Measurements from ENCODE around the gene BAIAP2. TPM values are rescaled to one million over a fixed set of nuclear protein-coding genes. Genes with fewer than 3 reads are reported as not detected.

Gene BAIAP2
- total and polyA plus RNA-seq, 10 of the 15 experiments (the other 5 are each of a cell fraction or from before 2014, with no cell fraction given) = 0.15 to 1.2 (median 0.46) TPM; not detected in 2

DNA sequence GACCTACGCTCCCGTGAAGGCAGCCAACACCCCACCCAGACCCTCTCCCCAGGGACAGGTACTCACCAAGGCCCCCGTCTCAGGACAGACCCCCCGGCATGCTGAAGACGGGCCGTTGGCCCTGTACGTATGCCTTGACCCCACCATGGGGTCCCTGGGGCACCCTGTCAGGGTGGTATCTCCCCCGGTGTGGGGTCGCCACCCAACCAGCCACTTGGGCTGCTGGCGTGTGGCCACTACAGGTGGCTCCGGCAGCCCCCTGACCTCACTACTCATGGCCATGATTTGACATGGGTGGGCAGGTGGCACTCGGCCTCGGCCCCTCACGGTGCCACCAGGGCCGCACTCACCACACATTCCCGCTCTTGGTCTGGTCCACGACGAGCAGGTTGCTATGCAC is 89.4 kb downstream of the BAIAP2 start:
- 47% methylated on average over 12 of the region's 18 CpGs for WGBS (ENCODE audit: insufficient coverage, insufficient replicate concordance, low lambda C conversion rate, missing lambda C conversion rate)

More for the DNA sequence above, 89.4 kb downstream of the BAIAP2 start:
- ChIA-PET POLR2A (no interaction called here), SMC1A (ENCODE audit: uncharacterized antibody, unreplicated experiment) (no interaction called here), RAD21 (ENCODE audit: unreplicated experiment) (no interaction called here), CTCF (no interaction called here)
- Histone ChIP-seq H3K27me3 (replicated peaks in 1 of 2; ENCODE audit: control insufficient read depth in 2 of 2, insufficient read depth in 2 of 2, low read length in 1 of 2) (no peaks in the 10 kb centered on the region), H3K4me2 (ENCODE audit: control insufficient read depth, insufficient read depth) (no peak overlapping the region), H3K9ac (ENCODE audit: control insufficient read depth, insufficient read depth, low read length) (no peak overlapping the region), H4K20me1 (ENCODE audit: control insufficient read depth, insufficient read depth) (no peaks in the 10 kb centered on the region), H2AFZ (ENCODE audit: control insufficient read depth, low read depth, low read length) (no peak overlapping the region), H3K36me3 (ENCODE audit: control insufficient read depth in 2 of 2, insufficient read depth in 2 of 2, low read length in 1 of 2) (no peaks in the 10 kb centered on the region), H3K79me2 (ENCODE audit: control insufficient read depth, insufficient read depth, low read length) (no peaks in the 10 kb centered on the region), H3K27ac (ENCODE audit: control insufficient read depth, insufficient read depth) (no peak overlapping the region), H3K4me1 (ENCODE audit: control insufficient read depth, insufficient read depth, low read length) (no peaks in the 10 kb centered on the region), H3K9me3 (replicated peaks; ENCODE audit: control insufficient read depth, insufficient read depth, low read length) (no peaks in the 10 kb centered on the region), H3K4me3 (no peak overlapping the region)
- in situ Hi-C loops (cut with MboI) = no loop called here
- BruUV-seq (replicated peaks) = no TSS peak
- FAIRE-seq = no peak
- ATAC-seq = no peak
- TF ChIP-seq SPI1 (IDR thresholded peaks at IDR 0.05; ENCODE audit: borderline replicate concordance, insufficient read depth, low read depth, low read length) (no peak), MEF2B (IDR thresholded peaks at IDR 0.05; ENCODE audit: partially characterized antibody, poor library complexity, severe bottlenecking) (no peak), BCL11A (IDR thresholded peaks at IDR 0.05; ENCODE audit: low read depth, low read length) (no peak), TAF1 (IDR thresholded peaks at IDR 0.05; ENCODE audit: borderline replicate concordance, low read depth, low read length) (no peak), CHD4 (IDR thresholded peaks at IDR 0.05) (no peak), KLF5 (IDR thresholded peaks at IDR 0.05; ENCODE audit: partially characterized antibody) (no peak)
- TF ChIP-seq, protein P1, sequence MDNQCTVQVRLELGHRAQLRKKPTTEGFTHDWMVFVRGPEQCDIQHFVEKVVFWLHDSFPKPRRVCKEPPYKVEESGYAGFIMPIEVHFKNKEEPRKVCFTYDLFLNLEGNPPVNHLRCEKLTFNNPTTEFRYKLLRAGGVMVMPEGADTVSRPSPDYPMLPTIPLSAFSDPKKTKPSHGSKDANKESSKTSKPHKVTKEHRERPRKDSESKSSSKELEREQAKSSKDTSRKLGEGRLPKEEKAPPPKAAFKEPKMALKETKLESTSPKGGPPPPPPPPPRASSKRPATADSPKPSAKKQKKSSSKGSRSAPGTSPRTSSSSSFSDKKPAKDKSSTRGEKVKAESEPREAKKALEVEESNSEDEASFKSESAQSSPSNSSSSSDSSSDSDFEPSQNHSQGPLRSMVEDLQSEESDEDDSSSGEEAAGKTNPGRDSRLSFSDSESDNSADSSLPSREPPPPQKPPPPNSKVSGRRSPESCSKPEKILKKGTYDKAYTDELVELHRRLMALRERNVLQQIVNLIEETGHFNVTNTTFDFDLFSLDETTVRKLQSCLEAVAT (IDR thresholded peaks at IDR 0.05) = no peak
- TF ChIP-seq, protein P2, sequence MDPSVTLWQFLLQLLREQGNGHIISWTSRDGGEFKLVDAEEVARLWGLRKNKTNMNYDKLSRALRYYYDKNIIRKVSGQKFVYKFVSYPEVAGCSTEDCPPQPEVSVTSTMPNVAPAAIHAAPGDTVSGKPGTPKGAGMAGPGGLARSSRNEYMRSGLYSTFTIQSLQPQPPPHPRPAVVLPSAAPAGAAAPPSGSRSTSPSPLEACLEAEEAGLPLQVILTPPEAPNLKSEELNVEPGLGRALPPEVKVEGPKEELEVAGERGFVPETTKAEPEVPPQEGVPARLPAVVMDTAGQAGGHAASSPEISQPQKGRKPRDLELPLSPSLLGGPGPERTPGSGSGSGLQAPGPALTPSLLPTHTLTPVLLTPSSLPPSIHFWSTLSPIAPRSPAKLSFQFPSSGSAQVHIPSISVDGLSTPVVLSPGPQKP (IDR thresholded peaks at IDR 0.05; ENCODE audit: low read depth, low read length) = no peak
- intact Hi-C loops (cut with micrococcal nuclease; ENCODE audit: unreplicated experiment) = no loop called here
- DNase-seq (ENCODE audit: low read depth, low spot score) = no peak
